H1 (cell line): Measurements from ENCODE around the gene LDAH. TPM values are rescaled to one million over a fixed set of nuclear protein-coding genes. Genes with fewer than 3 reads are reported as not detected.

ENCODE experiments used
- CTCF ChIA-PET: fragments of 300-600 bp; sonication (Branson Sonifier 250); formaldehyde crosslinking; loops from one replicate; lab custom pipeline; 2021; ENCODE audit not compliant: partially characterized antibody; lab: Charles Lee
- POLR2A ChIA-PET: fragments of 300-600 bp; sonication (Branson Sonifier 250); formaldehyde crosslinking; loops from one replicate; lab custom pipeline; 2021; ENCODE audit warnings: inconsistent platforms; ENCODE audit not compliant: partially characterized antibody; lab: Charles Lee
- DNase-seq, 2 experiments: peaks; one replicate each; pipeline versions ENCODE4 v3.0.0 to v3.0.0-alpha.2; 2010 to 2022; ENCODE audit warnings: low spot score in 2 of 2, low read depth in 1 of 2, mixed read lengths in 1 of 2
- FAIRE-seq: peaks from 2 replicates; lab custom pipeline; 2011; peaks lifted over from hg19 to GRCh38; lab: Jason Lieb, UNC
- H2AFZ ChIP-seq: 2 replicates; pipeline ENCODE4 v1.8.1; 2012; ENCODE audit warnings: low read length, inconsistent platforms
- H2AK5ac ChIP-seq: 2 replicates; pipeline ENCODE4 v1.6.1; 2013; ENCODE audit warnings: low read depth, low read length
- H2BK120ac ChIP-seq: replicated peaks from 2 replicates; pipeline ENCODE3; 2013; ENCODE audit warnings: low read depth, low read length, inconsistent platforms
- H2BK12ac ChIP-seq: 2 replicates; pipeline ENCODE4 v1.6.1; 2013; ENCODE audit warnings: low read depth, low read length
- H2BK15ac ChIP-seq: 2 replicates; pipeline ENCODE4 v1.6.1; 2013; ENCODE audit warnings: low read length
- H2BK20ac ChIP-seq: 2 replicates; pipeline ENCODE4 v1.6.1; 2013; ENCODE audit warnings: low read length
- H2BK5ac ChIP-seq: 2 replicates; pipeline ENCODE4 v1.6.1; 2013; ENCODE audit warnings: low read depth, low read length
- H3K14ac ChIP-seq: 2 replicates; pipeline ENCODE4 v1.6.1; 2013; ENCODE audit warnings: inconsistent platforms; ENCODE audit not compliant: insufficient read length
- H3K18ac ChIP-seq: 2 replicates; pipeline ENCODE4 v1.6.1; 2013; ENCODE audit warnings: low read length; ENCODE audit errors: extremely low read depth
- H3K23ac ChIP-seq: 2 replicates; pipeline ENCODE4 v1.6.1; 2013; ENCODE audit warnings: inconsistent platforms; ENCODE audit not compliant: insufficient read length
- H3K23me2 ChIP-seq: 2 replicates; pipeline ENCODE4 v1.6.1; 2013; ENCODE audit warnings: low read depth, low read length
- H3K27ac ChIP-seq: 2 replicates; pipeline ENCODE4 v1.6.1; 2011; ENCODE audit warnings: low read depth, low read length, inconsistent platforms
- H3K27me3 ChIP-seq, 4 experiments: replicated peaks in 1 of 4; 1 replicate in 1 of 4; 2 replicates in 3 of 4; pipeline versions ENCODE4 v1.6.1 to v1.8.1; 2011 to 2013; ENCODE audit warnings: low read length in 3 of 4, mild to moderate bottlenecking in 3 of 4, inconsistent platforms in 2 of 4, mixed read lengths in 2 of 4, moderate library complexity in 1 of 4; ENCODE audit not compliant: control insufficient read depth in 3 of 4, insufficient read depth in 3 of 4; ENCODE audit errors: extremely low read depth in 1 of 4
- H3K36me3 ChIP-seq, 4 experiments: 2 replicates each; pipeline versions ENCODE4 v1.6.1 to v1.8.1; 2011 to 2013; ENCODE audit warnings: mild to moderate bottlenecking in 4 of 4, low read length in 3 of 4, moderate library complexity in 2 of 4, control low read depth in 1 of 4, inconsistent platforms in 1 of 4; ENCODE audit not compliant: insufficient read depth in 4 of 4, control insufficient read depth in 2 of 4
- H3K4ac ChIP-seq: replicated peaks from 2 replicates; pipeline ENCODE3; 2013; ENCODE audit warnings: low read length, low read depth, mixed read lengths, inconsistent platforms; ENCODE audit not compliant: insufficient read length
- H3K4me1 ChIP-seq, 4 experiments: replicated peaks in 1 of 4; 1 replicate in 1 of 4; 2 replicates in 3 of 4; pipeline versions ENCODE4 v1.6.1 to v1.8.1; 2011 to 2013; ENCODE audit warnings: low read length in 3 of 4, inconsistent platforms in 2 of 4, mixed read lengths in 1 of 4; ENCODE audit not compliant: insufficient read depth in 4 of 4, control insufficient read depth in 3 of 4
- H3K4me2 ChIP-seq, 2 experiments: 2 replicates each; pipeline versions ENCODE4 v1.6.1 to v1.8.1; 2011 to 2013; ENCODE audit warnings: low read depth in 2 of 2, low read length in 2 of 2, control low read depth in 1 of 2, inconsistent platforms in 1 of 2, mild to moderate bottlenecking in 1 of 2; ENCODE audit not compliant: insufficient read depth in 1 of 2
- H3K4me3 ChIP-seq, 4 experiments: fragments of 200-600, 300-600 bp in 1 of 4; sonication (generic), shearing (Covaris generic), sonication (Bioruptor Twin) in 1 of 4; 2 replicates each; pipeline versions ENCODE4 v1.5.1 to v1.8.1; 2011 to 2016; ENCODE audit warnings: low read length in 4 of 4, low read depth in 3 of 4, control low read depth in 2 of 4, inconsistent platforms in 2 of 4, mild to moderate bottlenecking in 2 of 4, mixed read lengths in 1 of 4, moderate library complexity in 1 of 4; ENCODE audit not compliant: insufficient read depth in 2 of 4; ENCODE audit errors: extremely low read depth in 1 of 4
- H3K56ac ChIP-seq: replicated peaks from 2 replicates; pipeline ENCODE3; 2013; ENCODE audit warnings: low read depth, mild to moderate bottlenecking, mixed read lengths, low read length, inconsistent platforms; ENCODE audit not compliant: insufficient read length
- H3K79me1 ChIP-seq: 2 replicates; pipeline ENCODE4 v1.6.1; 2013; ENCODE audit warnings: low read depth, low read length, control low read depth
- H3K79me2 ChIP-seq, 2 experiments: 2 replicates each; pipeline versions ENCODE4 v1.6.1 to v1.8.1; 2012 to 2013; ENCODE audit warnings: low read length in 2 of 2, mild to moderate bottlenecking in 2 of 2, inconsistent platforms in 1 of 2; ENCODE audit not compliant: insufficient read depth in 2 of 2, control insufficient read depth in 1 of 2
- H3K9ac ChIP-seq, 4 experiments: replicated peaks in 1 of 4; 1 replicate in 1 of 4; 2 replicates in 3 of 4; pipeline versions ENCODE4 v1.6.1 to v1.8.1; 2011 to 2013; ENCODE audit warnings: low read depth in 3 of 4, low read length in 3 of 4, control low read depth in 2 of 4, mild to moderate bottlenecking in 2 of 4, moderate library complexity in 2 of 4, inconsistent platforms in 1 of 4; ENCODE audit errors: extremely low read depth in 1 of 4
- H3K9me3 ChIP-seq, 2 experiments: 2 replicates each; pipeline versions ENCODE4 v1.6.1 to v1.8.1; 2012 to 2013; ENCODE audit warnings: mild to moderate bottlenecking in 2 of 2, moderate library complexity in 2 of 2, control low read depth in 1 of 2, inconsistent platforms in 1 of 2, low read depth in 1 of 2, low read length in 1 of 2, mixed read lengths in 1 of 2; ENCODE audit not compliant: insufficient read depth in 2 of 2
- H4K20me1 ChIP-seq, 2 experiments: replicated peaks in 1 of 2; 2 replicates each; pipeline versions ENCODE3 to v1.8.1; 2011 to 2013; ENCODE audit warnings: inconsistent platforms in 2 of 2, low read length in 2 of 2, mild to moderate bottlenecking in 1 of 2; ENCODE audit not compliant: insufficient read depth in 2 of 2, control insufficient read depth in 1 of 2
- H4K5ac ChIP-seq: 2 replicates; pipeline ENCODE4 v1.6.1; 2013; ENCODE audit warnings: low read length, low read depth, mixed read lengths, inconsistent platforms; ENCODE audit not compliant: insufficient read length
- H4K8ac ChIP-seq: 2 replicates; pipeline ENCODE4 v1.8.0; 2013; ENCODE audit warnings: mild to moderate bottlenecking, moderate library complexity, low read length, inconsistent platforms; ENCODE audit not compliant: insufficient read depth; ENCODE audit errors: extremely low read depth
- H4K91ac ChIP-seq: replicated peaks from 2 replicates; pipeline ENCODE3; 2013; ENCODE audit warnings: low read length, mixed read lengths, inconsistent platforms; ENCODE audit not compliant: insufficient read length
- GABPA ChIP-seq: IDR thresholded peaks from 2 replicates; pipeline ENCODE4 v1.6.1; 2011; ENCODE audit warnings: mild to moderate bottlenecking, low read length, moderate library complexity, borderline replicate concordance; ENCODE audit not compliant: insufficient read depth
- GTF2F1 ChIP-seq: IDR thresholded peaks from 2 replicates; pipeline ENCODE4 v1.6.1; 2012; ENCODE audit warnings: low read depth, low read length, improper control_type of control experiment, borderline replicate concordance
- JUND ChIP-seq: IDR thresholded peaks from 2 replicates; pipeline ENCODE4 v1.6.1; 2011; ENCODE audit warnings: mild to moderate bottlenecking, improper control_type of control experiment, low read length
- MAFK ChIP-seq: IDR thresholded peaks from 2 replicates; pipeline ENCODE4 v1.6.1; 2012; ENCODE audit warnings: low read depth, mild to moderate bottlenecking, improper control_type of control experiment, low read length
- POLR2AphosphoS5 ChIP-seq: IDR thresholded peaks from 2 replicates; pipeline ENCODE4 v1.6.1; 2011; ENCODE audit warnings: low read depth, low read length
- SIN3A ChIP-seq, 2 experiments: IDR thresholded peaks in 1 of 2; conservative IDR thresholded peaks in 1 of 2; 2 replicates each; pipeline ENCODE4 v1.6.1; 2011 to 2012; ENCODE audit warnings: low read length in 2 of 2, improper control_type of control experiment in 1 of 2, low read depth in 1 of 2, mild to moderate bottlenecking in 1 of 2
- SIX5 ChIP-seq: IDR thresholded peaks from 2 replicates; pipeline ENCODE4 v1.6.1; 2011; ENCODE audit warnings: mild to moderate bottlenecking, low read depth, low read length
- SP2 ChIP-seq: IDR thresholded peaks from 2 replicates; pipeline ENCODE4 v1.6.1; 2012; ENCODE audit warnings: mild to moderate bottlenecking, low read length, inconsistent platforms
- TEAD4 ChIP-seq: IDR thresholded peaks from 2 replicates; pipeline ENCODE4 v1.6.1; 2012; ENCODE audit warnings: low read depth, low read length, inconsistent platforms, mixed read lengths
- WGBS, 2 experiments: shearing (Covaris generic) in 1 of 2; methylation state at CpG; one replicate each; pipeline versions ENCODE4 v1.1.6 to v1.1.7; 2013 to 2015; ENCODE audit warnings: low lambda C conversion rate in 2 of 2, mixed read lengths in 2 of 2, inconsistent platforms in 1 of 2, low coverage in 1 of 2, missing lambda C conversion rate in 1 of 2; ENCODE audit not compliant: insufficient replicate concordance in 2 of 2, insufficient coverage in 1 of 2, insufficient read length in 1 of 2; ENCODE audit errors: extremely low coverage in 1 of 2, missing lambda C conversion rate in 1 of 2; 5-methylcytosine and 5-hydroxymethylcytosine counted together
- polyA plus RNA-seq, 7 experiments: library from polyadenylated mRNA; depleted of rRNA in 3 of 7; stranded (reverse) in 5 of 7; unstranded in 2 of 7; fragments of >200 nt in 5 of 7; fragments of 200-250 nt in 2 of 7; gene quantifications; 1 replicate in 5 of 7; 2 replicates in 1 of 7; 4 replicates in 1 of 7; pipeline versions ENCODE4 v1.2.1 to v1.2.3, GENCODE V29; 2011 to 2013; ENCODE audit warnings: missing spikeins in 2 of 7, mixed read lengths in 2 of 7
- total RNA-seq: library from RNA; stranded (reverse); fragmentation: NEBNext Ultra II Directional; extraction: Animal tissue kit (Norgen Biotek cat#: 25700); gene quantifications from 2 replicates; pipeline ENCODE4 v1.2.1, GENCODE V29; 2021

The LDAH gene
- total and polyA plus RNA-seq, 2 of the 8 experiments (the other 6 are each of a cell fraction or from before 2014, with no cell fraction given), result 10.9 to 26.3 TPM

DNA sequence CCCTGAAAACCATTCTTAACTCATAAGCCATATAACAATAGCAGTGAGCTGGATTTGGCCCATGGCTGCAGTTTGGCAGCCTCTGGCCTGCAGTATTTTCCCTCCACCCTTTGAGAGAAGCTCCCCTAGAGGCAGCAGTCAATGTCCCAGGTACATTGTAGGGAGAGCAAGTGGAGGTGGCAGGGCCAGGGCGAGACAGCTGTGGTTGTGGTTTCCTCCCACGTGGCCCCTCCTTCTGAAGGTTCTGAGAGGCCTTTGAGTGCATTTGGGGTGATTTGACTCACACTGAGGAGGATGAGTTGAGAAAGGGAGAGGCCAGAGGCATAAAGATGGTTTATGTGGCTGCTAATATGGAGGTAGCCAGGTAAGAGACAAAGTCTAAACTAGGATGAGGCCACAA lies 45.5 kb upstream of the LDAH start:
- Histone ChIP-seq H3K18ac (no peak overlapping the region), H4K91ac (no peak overlapping the region), H3K23ac (no peak overlapping the region), H3K79me2 (no peaks in the 10 kb centered on the region), H3K56ac (no peak overlapping the region), H2BK15ac (no peak overlapping the region)
- 34% methylated on average over 2 of the region's 2 CpGs; no CpG with 5 or more reads in 1 of the 2 experiments for WGBS, 2 experiments
- TF ChIP-seq POLR2AphosphoS5 (no peak), GABPA (no peak), TEAD4 (no peak), SP2 (no peak), SIX5 (no peak), JUND (no peak), GTF2F1 (no peak), SIN3A (conservative IDR thresholded peaks at IDR 0.05 in 1 of 2, IDR thresholded peaks at IDR 0.05 in 1 of 2; ENCODE audit: low read depth in 1 of 2, low read length in 2 of 2) (no peak), MAFK (no peak)
- TF ChIP-seq, all 59 proteins: peak for 0
- FAIRE-seq, result no peak
- Histone ChIP-seq H3K4me1 (no peaks in the 10 kb centered on the region), H2AK5ac (no peak overlapping the region), H3K36me3 (no peaks in the 10 kb centered on the region), H3K23me2 (no peaks in the 10 kb centered on the region), H3K4me3 (no peak overlapping the region), H3K14ac (no peak overlapping the region), H3K9me3 (peaks cover 0 to 10% of the 10 kb centered on the region in 2 experiments; a peak in 3 of 4 replicates), H4K20me1 (no peaks in the 10 kb centered on the region), H2BK5ac (no peak overlapping the region), H3K27ac (no peak overlapping the region), H3K9ac (no peak overlapping the region), H4K8ac (no peak overlapping the region), H2BK20ac (no peak overlapping the region), H2BK120ac (no peak overlapping the region), H2BK12ac (no peak overlapping the region), H4K5ac (no peak overlapping the region), H3K79me1 (no peaks in the 10 kb centered on the region), H3K4ac (no peak overlapping the region), H3K4me2 (no peak overlapping the region), H2AFZ (no peak overlapping the region), H3K27me3 (no peaks in the 10 kb centered on the region)
- DNase-seq, result no peak
- ChIA-PET CTCF (interaction anchor here (0.6 kb wide), 1 partner anchor 1217 kb away, joined by 3 read pairs; no protein-coding TSS in a partner anchor), POLR2A (no interaction called here)
